K562 treated with DMSO at 1 percent for 4 hours (cell line): Measurements from ENCODE around the gene ASTN2. TPM values are rescaled to one million over a fixed set of nuclear protein-coding genes. Genes with fewer than 3 reads are reported as not detected.

ENCODE experiments used
- total RNA-seq: library from RNA; unstranded; fragments of 300-600 nt; gene quantifications from 2 replicates; pipeline ENCODE4 v1.2.3, GENCODE V29; 2022; ENCODE audit not compliant: insufficient read depth

ASTN2 gene, protein sequence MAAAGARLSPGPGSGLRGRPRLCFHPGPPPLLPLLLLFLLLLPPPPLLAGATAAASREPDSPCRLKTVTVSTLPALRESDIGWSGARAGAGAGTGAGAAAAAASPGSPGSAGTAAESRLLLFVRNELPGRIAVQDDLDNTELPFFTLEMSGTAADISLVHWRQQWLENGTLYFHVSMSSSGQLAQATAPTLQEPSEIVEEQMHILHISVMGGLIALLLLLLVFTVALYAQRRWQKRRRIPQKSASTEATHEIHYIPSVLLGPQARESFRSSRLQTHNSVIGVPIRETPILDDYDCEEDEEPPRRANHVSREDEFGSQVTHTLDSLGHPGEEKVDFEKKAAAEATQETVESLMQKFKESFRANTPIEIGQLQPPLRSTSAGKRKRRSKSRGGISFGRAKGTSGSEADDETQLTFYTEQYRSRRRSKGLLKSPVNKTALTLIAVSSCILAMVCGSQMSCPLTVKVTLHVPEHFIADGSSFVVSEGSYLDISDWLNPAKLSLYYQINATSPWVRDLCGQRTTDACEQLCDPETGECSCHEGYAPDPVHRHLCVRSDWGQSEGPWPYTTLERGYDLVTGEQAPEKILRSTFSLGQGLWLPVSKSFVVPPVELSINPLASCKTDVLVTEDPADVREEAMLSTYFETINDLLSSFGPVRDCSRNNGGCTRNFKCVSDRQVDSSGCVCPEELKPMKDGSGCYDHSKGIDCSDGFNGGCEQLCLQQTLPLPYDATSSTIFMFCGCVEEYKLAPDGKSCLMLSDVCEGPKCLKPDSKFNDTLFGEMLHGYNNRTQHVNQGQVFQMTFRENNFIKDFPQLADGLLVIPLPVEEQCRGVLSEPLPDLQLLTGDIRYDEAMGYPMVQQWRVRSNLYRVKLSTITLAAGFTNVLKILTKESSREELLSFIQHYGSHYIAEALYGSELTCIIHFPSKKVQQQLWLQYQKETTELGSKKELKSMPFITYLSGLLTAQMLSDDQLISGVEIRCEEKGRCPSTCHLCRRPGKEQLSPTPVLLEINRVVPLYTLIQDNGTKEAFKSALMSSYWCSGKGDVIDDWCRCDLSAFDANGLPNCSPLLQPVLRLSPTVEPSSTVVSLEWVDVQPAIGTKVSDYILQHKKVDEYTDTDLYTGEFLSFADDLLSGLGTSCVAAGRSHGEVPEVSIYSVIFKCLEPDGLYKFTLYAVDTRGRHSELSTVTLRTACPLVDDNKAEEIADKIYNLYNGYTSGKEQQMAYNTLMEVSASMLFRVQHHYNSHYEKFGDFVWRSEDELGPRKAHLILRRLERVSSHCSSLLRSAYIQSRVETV (N-terminal part only)
- total RNA-seq, result 0.50 TPM in 1 of 2 replicates, not detected in the other

DNA sequence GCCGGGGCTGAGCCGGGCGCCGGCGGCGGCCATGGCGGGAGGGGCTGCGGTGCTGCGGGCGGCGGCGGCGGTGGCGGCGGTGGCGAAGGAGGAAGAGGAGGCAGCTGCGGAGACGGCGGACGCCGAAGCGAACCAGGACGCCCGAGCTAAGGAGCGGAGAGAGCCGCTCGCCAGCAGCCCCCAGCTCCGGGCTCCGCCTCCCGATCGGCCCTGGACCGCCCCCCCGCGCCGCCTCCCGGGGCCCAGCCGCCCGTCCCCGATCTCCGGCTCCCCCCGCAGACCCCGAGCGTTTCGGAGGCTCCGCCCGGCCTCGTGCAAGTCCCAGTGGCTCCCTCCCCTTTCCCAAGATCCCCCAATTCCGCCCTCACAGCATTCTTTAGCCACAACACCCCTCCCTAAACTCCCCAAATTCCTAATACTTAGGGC is at the start of gene ASTN2:
Gene ASTN2, minus strand, starts transcription at position 152 of the 426 bp plus-strand sequence. Its CDS starts 119 bp downstream, at position 33.

DNA sequence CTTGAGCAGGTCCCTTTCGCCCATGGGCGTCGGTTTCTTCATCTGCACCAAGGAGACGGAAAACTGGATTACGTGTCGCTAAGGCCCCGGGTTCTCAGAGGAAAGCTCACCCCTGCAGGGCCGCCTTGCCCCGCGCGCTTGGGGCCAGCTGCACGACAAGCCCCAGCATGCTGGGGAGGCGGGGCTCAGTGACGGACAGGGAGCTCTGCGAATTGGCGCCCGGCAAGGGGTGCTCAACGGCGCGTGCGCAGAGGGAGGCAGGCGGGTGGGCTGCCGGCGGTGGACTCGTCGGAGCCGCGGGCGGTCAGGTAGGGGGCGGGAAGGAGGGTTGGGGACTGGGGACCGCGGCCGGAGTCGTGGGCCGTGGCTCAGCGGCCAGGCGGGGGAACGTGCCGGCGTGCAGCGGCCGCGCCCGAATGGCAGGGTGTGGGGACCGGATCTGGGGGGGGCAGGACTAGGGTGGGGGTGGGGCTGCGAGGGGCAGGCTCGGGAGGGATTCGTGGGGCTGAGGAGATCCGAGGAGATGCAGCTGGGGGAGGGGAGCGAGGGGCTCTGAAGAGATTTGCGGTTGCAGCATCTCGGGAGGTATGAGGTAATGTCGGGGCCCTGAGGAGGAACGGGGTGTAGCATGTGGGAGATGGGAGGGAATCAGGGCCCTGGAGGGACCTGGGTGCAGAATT is 727.6 kb downstream of the ASTN2 start, which contains the start of gene TRIM32:
Gene TRIM32, plus strand, starts transcription at position 232 of the 680 bp plus-strand sequence. CDS start 10,438 bp downstream, outside the sequence.

